ENCODE data around the gene SLC6A8.
A peak's percentile ranks its signal among the peaks of the same experiment; 100 is the strongest.
"Not testable (repeated sequence)": the region's sequence is repeated elsewhere in the genome, so short reads cannot be mapped to it uniquely, and the experiment has no call there.

The SLC6A8 gene

GRCh38 chrX:153709726-153710674, 22.3 kb downstream of the SLC6A8 start:
- no peak for DNase-seq

- no peak for DNase-seq
Observed at GRCh38 chrX:153714256-153714655, 26.5 kb downstream of the SLC6A8 start.

- no peak for DNase-seq
Observed at GRCh38 chrX:153717445-153717844, 29.7 kb downstream of the SLC6A8 start.

- DNase-seq = no peak
Observed at GRCh38 chrX:153719238-153719637, 31.5 kb downstream of the SLC6A8 start.

GRCh38 chrX:153719701-153720100, 32.0 kb downstream of the SLC6A8 start:
- DNase-seq = no peak

- no peak for DNase-seq
Observed at GRCh38 chrX:153722704-153723350, 35.1 kb downstream of the SLC6A8 start.

- peak; percentile 56 for DNase-seq
Observed at GRCh38 chrX:153723351-153724251, 35.9 kb downstream of the SLC6A8 start.

- peak; percentile 81 for DNase-seq
Observed at GRCh38 chrX:153724252-153725038, 36.7 kb downstream of the SLC6A8 start, which contains the start of the genes ABCD1 and BCAP31. ABCD1 (plus strand) TSS chrX:153724856; CDS start chrX:153725267, 411 bp downstream. BCAP31 (minus strand) TSS chrX:153724387; CDS start chrX:153723244, 1,143 bp downstream.

GRCh38 chrX:153725039-153725831, 37.5 kb downstream of the SLC6A8 start:
- no peak for DNase-seq

GRCh38 chrX:153725832-153726285, 38.1 kb downstream of the SLC6A8 start:
- DNase-seq = no peak

GRCh38 chrX:153726286-153727122, 38.8 kb downstream of the SLC6A8 start:
- DNase-seq = no peak

GRCh38 chrX:153727123-153727931, 39.6 kb downstream of the SLC6A8 start:
- no peak for DNase-seq

- DNase-seq = no peak
Observed at GRCh38 chrX:153728095-153728494, 40.4 kb downstream of the SLC6A8 start.

- DNase-seq = no peak
Observed at GRCh38 chrX:153728951-153729631, 41.4 kb downstream of the SLC6A8 start.

GRCh38 chrX:153730115-153730514, 42.4 kb downstream of the SLC6A8 start:
- DNase-seq = not testable (repeated sequence)

GRCh38 chrX:153731117-153731844, 43.6 kb downstream of the SLC6A8 start:
- no peak for DNase-seq

GRCh38 chrX:153731845-153732215, 44.1 kb downstream of the SLC6A8 start:
- no peak for DNase-seq

GRCh38 chrX:153732401-153732800, 44.7 kb downstream of the SLC6A8 start:
- no peak for DNase-seq

Measured in effector CD4-positive, alpha-beta T cell (primary cell).